Measurements from ENCODE around the gene LMCD1. TPM values are rescaled to one million over a fixed set of nuclear protein-coding genes. Genes with fewer than 3 reads are reported as not detected.

Gene LMCD1
- total RNA-seq, 5 donors from 2014 or later (not counting 1 experiment from before 2014, with no cell fraction given): 0.61 to 1.5 (median 0.63) TPM

DNA sequence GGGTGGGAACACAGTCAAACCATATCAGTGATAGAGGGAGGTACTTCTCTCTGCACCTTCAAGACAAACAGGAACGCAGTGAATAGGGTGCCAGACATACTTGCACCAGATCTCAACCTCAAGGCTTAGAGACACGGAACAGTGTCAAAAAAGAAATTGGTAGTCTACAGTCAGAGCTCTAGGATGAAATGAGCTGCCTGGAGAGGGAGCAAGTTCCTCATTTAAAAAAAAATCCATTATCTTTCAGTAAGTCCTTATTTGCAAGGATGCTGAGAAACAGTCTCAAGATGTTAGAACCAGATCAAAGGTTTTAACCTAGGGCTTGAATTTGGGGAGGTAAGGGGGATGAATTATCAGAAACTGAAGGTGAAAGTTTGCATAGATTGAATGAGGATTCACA lies 20.2 kb upstream of the LMCD1 start:
- WGBS (ENCODE audit: insufficient coverage): no CpG with 5 or more reads among the region's 2 CpGs
- DNase-seq (no peak), ATAC-seq (replicated peaks in 1 of 4) (no peak)
- Mint-ChIP-seq H3K27ac (no peak overlapping the region), H3K4me1 (no peaks in the 10 kb centered on the region), H3K36me3 (no peaks in the 10 kb centered on the region), H3K27me3 (no peaks in the 10 kb centered on the region), H3K9me3 (no peaks in the 10 kb centered on the region), H3K4me3 (no peak overlapping the region)
- POLR2A ChIA-PET: no interaction called here
- no peaks in the 10 kb centered on the region for H3K27me3 ChIP-seq (replicated peaks in 1 of 2; ENCODE audit: control insufficient read depth in 2 of 2, extremely low read depth in 1 of 2, insufficient read depth in 2 of 2, low read length in 1 of 2)
- CTCF ChIA-PET: no interaction called here
- no peaks in the 10 kb centered on the region for H3K4me1 ChIP-seq (ENCODE audit: control insufficient read depth in 1 of 2, extremely low read depth in 1 of 2, insufficient read depth in 2 of 2, low read length in 2 of 2)
- H3K9me3 ChIP-seq: no peaks in the 10 kb centered on the region
- H3K36me3 ChIP-seq (ENCODE audit: control insufficient read depth in 2 of 2, extremely low read depth in 1 of 2, insufficient read depth in 1 of 2, low read length in 1 of 2): no peaks in the 10 kb centered on the region
- no peak overlapping the region for H3K27ac ChIP-seq (ENCODE audit: low read length)
- H3K4me3 ChIP-seq (ENCODE audit: control insufficient read depth in 1 of 2, extremely low read depth in 1 of 2, low read length in 1 of 2): no peak overlapping the region

DNA sequence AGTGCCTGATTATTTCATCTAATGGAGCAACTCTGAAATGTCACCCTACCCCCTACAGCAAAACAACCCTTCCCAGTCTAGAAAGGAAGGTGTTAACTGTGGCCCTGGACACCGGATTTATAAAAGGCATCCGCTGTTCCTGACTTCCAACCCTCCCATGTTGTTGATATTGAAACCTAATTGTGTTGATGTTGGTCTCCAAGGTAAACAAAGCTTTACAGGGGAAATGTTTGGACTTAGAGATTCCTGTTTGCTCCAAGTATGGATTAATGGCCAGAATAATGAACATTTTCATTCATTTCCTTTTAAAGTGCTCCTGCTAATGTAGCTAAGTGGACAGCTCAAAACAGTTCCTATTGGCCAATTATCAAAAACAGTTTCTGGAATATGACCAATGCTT lies 19.4 kb upstream of the LMCD1 start:
- DNase-seq (no peak), ATAC-seq (replicated peaks in 1 of 4) (no peak)
- no peaks in the 10 kb centered on the region for H3K9me3 Mint-ChIP-seq
- WGBS (ENCODE audit: insufficient coverage): no CpG with 5 or more reads among the region's 2 CpGs
- H3K27me3 Mint-ChIP-seq: peaks cover 0 to 3% of the 10 kb centered on the region in 2 donors
- H3K4me1 ChIP-seq (ENCODE audit: control insufficient read depth in 1 of 2, extremely low read depth in 1 of 2, insufficient read depth in 2 of 2, low read length in 2 of 2): no peaks in the 10 kb centered on the region
- H3K4me1 Mint-ChIP-seq: no peaks in the 10 kb centered on the region
- no peaks in the 10 kb centered on the region for H3K27me3 ChIP-seq (replicated peaks in 1 of 2; ENCODE audit: control insufficient read depth in 2 of 2, extremely low read depth in 1 of 2, insufficient read depth in 2 of 2, low read length in 1 of 2)
- H3K27ac Mint-ChIP-seq: no peak overlapping the region
- H3K9me3 ChIP-seq: no peaks in the 10 kb centered on the region
- H3K27ac ChIP-seq (ENCODE audit: low read length): no peak overlapping the region
- H3K36me3 Mint-ChIP-seq: no peaks in the 10 kb centered on the region
- no peaks in the 10 kb centered on the region for H3K36me3 ChIP-seq (ENCODE audit: control insufficient read depth in 2 of 2, extremely low read depth in 1 of 2, insufficient read depth in 1 of 2, low read length in 1 of 2)
- H3K4me3 Mint-ChIP-seq: no peak overlapping the region
- ChIA-PET CTCF (no interaction called here), POLR2A (no interaction called here)
- H3K4me3 ChIP-seq (ENCODE audit: control insufficient read depth in 1 of 2, extremely low read depth in 1 of 2, low read length in 1 of 2): no peak overlapping the region

DNA sequence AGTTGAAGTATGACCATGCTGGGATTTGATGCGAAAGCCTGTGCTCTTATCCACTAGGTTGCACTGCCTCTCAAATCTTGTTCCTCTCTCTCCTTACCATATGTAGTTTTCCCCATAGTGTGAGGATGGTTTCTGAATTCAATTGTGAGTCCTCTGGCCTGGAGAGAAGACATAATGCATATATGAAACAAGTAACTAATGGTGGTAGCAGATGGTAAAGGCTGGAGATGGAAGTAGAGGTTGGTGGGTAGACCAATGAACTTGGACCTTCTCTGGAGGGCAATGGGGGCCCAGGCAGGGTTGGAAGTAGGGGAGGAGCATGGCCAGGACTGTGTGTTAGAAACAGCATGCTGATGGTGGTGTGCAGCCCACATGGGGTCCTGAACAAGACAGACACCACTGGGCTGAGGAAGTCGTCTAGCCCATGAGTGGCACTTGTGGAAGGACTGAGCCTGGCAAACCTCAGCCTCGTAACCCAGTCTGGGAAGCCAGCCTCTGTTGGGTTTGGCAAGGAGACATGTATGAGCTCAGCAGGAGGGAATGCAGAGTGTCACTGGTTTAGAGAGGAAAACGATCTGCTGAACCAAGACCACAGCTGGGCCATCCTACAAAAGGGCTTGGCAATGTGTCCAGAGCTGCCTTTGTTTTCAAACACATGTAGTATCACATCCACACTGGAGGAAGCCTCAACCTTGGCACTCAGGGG lies 18.5 kb upstream of the LMCD1 start:
- H3K36me3 ChIP-seq (ENCODE audit: control insufficient read depth in 2 of 2, extremely low read depth in 1 of 2, insufficient read depth in 1 of 2, low read length in 1 of 2): no peaks in the 10 kb centered on the region
- H3K9me3 ChIP-seq: no peaks in the 10 kb centered on the region
- ATAC-seq (replicated peaks in 1 of 4) (no peak), DNase-seq (no peak)
- 79% methylated on average over 2 of the region's 4 CpGs for WGBS (ENCODE audit: insufficient coverage)
- H3K27me3 Mint-ChIP-seq: peaks cover 0 to 3% of the 10 kb centered on the region in 2 donors
- no peak overlapping the region for H3K4me3 ChIP-seq (ENCODE audit: control insufficient read depth in 1 of 2, extremely low read depth in 1 of 2, low read length in 1 of 2)
- no peaks in the 10 kb centered on the region for H3K4me1 Mint-ChIP-seq
- ChIA-PET CTCF (no interaction called here), POLR2A (no interaction called here)
- H3K9me3 Mint-ChIP-seq: no peaks in the 10 kb centered on the region
- H3K36me3 Mint-ChIP-seq: no peaks in the 10 kb centered on the region
- no peak overlapping the region for H3K27ac Mint-ChIP-seq
- no peaks in the 10 kb centered on the region for H3K27me3 ChIP-seq (replicated peaks in 1 of 2; ENCODE audit: control insufficient read depth in 2 of 2, extremely low read depth in 1 of 2, insufficient read depth in 2 of 2, low read length in 1 of 2)
- no peaks in the 10 kb centered on the region for H3K4me1 ChIP-seq (ENCODE audit: control insufficient read depth in 1 of 2, extremely low read depth in 1 of 2, insufficient read depth in 2 of 2, low read length in 2 of 2)
- no peak overlapping the region for H3K27ac ChIP-seq (ENCODE audit: low read length)
- no peak overlapping the region for H3K4me3 Mint-ChIP-seq

DNA sequence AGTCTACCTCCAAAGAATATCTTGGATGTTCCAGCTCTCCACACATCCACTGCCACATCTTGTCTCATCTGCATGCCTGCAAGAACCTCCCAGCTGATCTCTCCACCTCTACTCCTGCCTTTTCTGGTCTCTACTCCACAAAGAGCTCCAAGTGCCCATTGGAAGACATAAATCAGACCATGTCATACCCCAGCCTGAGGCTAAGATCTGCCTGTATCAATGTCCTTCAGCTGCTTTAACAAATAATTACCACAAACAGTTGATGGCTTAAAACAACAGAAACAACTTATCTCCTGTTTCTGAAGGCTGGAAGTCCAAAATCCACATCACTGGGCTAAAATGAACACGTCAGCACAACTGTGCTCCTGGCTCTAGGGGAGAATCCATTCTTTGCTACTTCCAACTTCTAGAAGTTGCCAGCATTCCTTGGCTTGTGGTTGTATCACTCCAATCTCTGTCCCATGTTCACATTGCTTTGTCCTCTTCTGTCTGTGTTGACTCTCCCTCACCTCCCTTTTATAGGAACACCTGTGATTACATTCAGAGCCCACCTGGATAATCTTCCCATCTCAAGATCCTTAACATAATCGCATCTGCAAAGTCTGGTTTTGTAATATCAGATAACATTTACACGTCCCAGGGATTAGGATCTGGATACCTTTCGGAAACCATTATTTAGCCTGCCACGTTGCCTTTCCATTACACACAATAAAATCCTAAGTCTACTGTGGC lies 17.0 kb upstream of the LMCD1 start:
- ATAC-seq (replicated peaks in 1 of 4) (no peak), DNase-seq (no peak)
- CTCF ChIA-PET: no interaction called here
- Histone ChIP-seq H3K36me3 (ENCODE audit: control insufficient read depth in 2 of 2, extremely low read depth in 1 of 2, insufficient read depth in 1 of 2, low read length in 1 of 2) (no peaks in the 10 kb centered on the region), H3K27me3 (replicated peaks in 1 of 2; ENCODE audit: control insufficient read depth in 2 of 2, extremely low read depth in 1 of 2, insufficient read depth in 2 of 2, low read length in 1 of 2) (no peaks in the 10 kb centered on the region), H3K27ac (ENCODE audit: low read length) (no peak overlapping the region), H3K9me3 (no peaks in the 10 kb centered on the region), H3K4me3 (ENCODE audit: control insufficient read depth in 1 of 2, extremely low read depth in 1 of 2, low read length in 1 of 2) (no peak overlapping the region), H3K4me1 (ENCODE audit: control insufficient read depth in 1 of 2, extremely low read depth in 1 of 2, insufficient read depth in 2 of 2, low read length in 2 of 2) (no peaks in the 10 kb centered on the region)
- peaks cover 0 to 3% of the 10 kb centered on the region in 2 donors for H3K27me3 Mint-ChIP-seq
- no peaks in the 10 kb centered on the region for H3K9me3 Mint-ChIP-seq
- no peaks in the 10 kb centered on the region for H3K36me3 Mint-ChIP-seq
- WGBS (ENCODE audit: insufficient coverage): 90% methylated on average over 5 of the region's 5 CpGs
- POLR2A ChIA-PET: no interaction called here
- no peaks in the 10 kb centered on the region for H3K4me1 Mint-ChIP-seq
- H3K27ac Mint-ChIP-seq: no peak overlapping the region
- H3K4me3 Mint-ChIP-seq: no peak overlapping the region

DNA sequence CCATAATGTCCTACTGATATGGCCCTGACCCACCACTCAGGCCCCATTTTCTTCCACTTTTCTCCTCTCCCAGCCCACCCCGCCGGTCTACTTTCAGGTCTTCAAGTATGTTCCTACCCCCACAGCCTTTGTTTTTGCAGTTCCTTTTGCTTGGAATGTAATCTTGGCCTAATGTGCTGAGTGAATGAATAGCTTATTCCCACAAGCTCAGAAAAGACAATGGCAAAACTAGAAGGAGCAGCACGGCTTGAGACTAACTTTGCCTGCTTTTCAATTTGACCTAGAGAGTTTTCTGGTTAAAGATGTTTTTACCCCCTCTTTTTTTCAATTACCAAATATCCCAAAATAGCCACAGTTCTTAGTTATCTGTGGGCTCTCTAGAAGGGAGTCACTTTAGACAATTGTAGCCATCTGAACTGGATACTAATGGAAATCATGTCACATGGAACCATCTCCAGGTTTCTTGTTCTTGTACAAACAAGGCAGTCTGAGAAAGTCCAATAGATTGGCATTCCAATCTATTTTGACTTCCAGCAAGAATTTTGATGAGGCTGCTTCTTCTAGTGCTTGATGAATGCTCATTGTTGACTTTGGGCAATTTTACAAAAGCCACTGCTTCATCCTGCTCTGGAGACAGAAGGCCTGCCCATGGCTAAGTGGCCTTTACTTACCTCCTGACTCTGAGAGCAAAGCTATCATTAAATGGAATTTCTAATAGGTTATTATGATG lies 16.3 kb upstream of the LMCD1 start:
- Mint-ChIP-seq H3K4me1 (no peaks in the 10 kb centered on the region), H3K4me3 (no peak overlapping the region), H3K36me3 (no peaks in the 10 kb centered on the region), H3K27me3 (peaks cover 0 to 3% of the 10 kb centered on the region in 2 donors), H3K27ac (no peak overlapping the region), H3K9me3 (no peaks in the 10 kb centered on the region)
- DNase-seq (no peak), ATAC-seq (replicated peaks in 1 of 4) (no peak)
- no peaks in the 10 kb centered on the region for H3K27me3 ChIP-seq (replicated peaks in 1 of 2; ENCODE audit: control insufficient read depth in 2 of 2, extremely low read depth in 1 of 2, insufficient read depth in 2 of 2, low read length in 1 of 2)
- no peak overlapping the region for H3K4me3 ChIP-seq (ENCODE audit: control insufficient read depth in 1 of 2, extremely low read depth in 1 of 2, low read length in 1 of 2)
- no peaks in the 10 kb centered on the region for H3K36me3 ChIP-seq (ENCODE audit: control insufficient read depth in 2 of 2, extremely low read depth in 1 of 2, insufficient read depth in 1 of 2, low read length in 1 of 2)
- H3K9me3 ChIP-seq: no peaks in the 10 kb centered on the region
- no peaks in the 10 kb centered on the region for H3K4me1 ChIP-seq (ENCODE audit: control insufficient read depth in 1 of 2, extremely low read depth in 1 of 2, insufficient read depth in 2 of 2, low read length in 2 of 2)
- no peak overlapping the region for H3K27ac ChIP-seq (ENCODE audit: low read length)
- ChIA-PET POLR2A (no interaction called here), CTCF (no interaction called here)
- no CpG with 5 or more reads among the region's 3 CpGs for WGBS (ENCODE audit: insufficient coverage)

DNA sequence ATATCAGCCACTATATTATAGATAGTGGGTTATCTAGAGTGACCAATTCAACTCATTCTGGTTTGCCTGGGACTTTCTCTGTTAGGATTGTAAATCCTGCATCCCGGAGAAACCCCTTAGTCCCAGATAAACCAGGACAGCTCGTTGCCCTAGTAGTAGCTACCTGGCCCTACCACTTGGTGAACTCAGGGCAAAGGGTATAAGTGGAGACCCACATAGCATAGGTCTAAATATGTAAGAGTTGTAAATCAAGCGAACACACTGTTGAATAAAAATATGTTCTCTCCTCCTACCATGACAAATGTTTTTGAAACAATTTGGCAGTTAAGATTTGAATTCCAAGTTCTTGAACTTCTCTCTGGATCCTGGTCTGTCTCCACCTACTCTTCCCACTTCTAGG lies 15.7 kb upstream of the LMCD1 start:
- no peak overlapping the region for H3K4me3 ChIP-seq (ENCODE audit: control insufficient read depth in 1 of 2, extremely low read depth in 1 of 2, low read length in 1 of 2)
- Mint-ChIP-seq H3K9me3 (no peaks in the 10 kb centered on the region), H3K36me3 (no peaks in the 10 kb centered on the region), H3K27ac (no peak overlapping the region), H3K4me1 (no peaks in the 10 kb centered on the region), H3K4me3 (no peak overlapping the region), H3K27me3 (peaks cover 0 to 3% of the 10 kb centered on the region in 2 donors)
- no peaks in the 10 kb centered on the region for H3K27me3 ChIP-seq (replicated peaks in 1 of 2; ENCODE audit: control insufficient read depth in 2 of 2, extremely low read depth in 1 of 2, insufficient read depth in 2 of 2, low read length in 1 of 2)
- ChIA-PET CTCF (no interaction called here), POLR2A (no interaction called here)
- DNase-seq: no peak
- WGBS (ENCODE audit: insufficient coverage): no CpG with 5 or more reads among the region's 3 CpGs
- H3K4me1 ChIP-seq (ENCODE audit: control insufficient read depth in 1 of 2, extremely low read depth in 1 of 2, insufficient read depth in 2 of 2, low read length in 2 of 2): no peaks in the 10 kb centered on the region
- H3K27ac ChIP-seq (ENCODE audit: low read length): no peak overlapping the region
- no peaks in the 10 kb centered on the region for H3K36me3 ChIP-seq (ENCODE audit: control insufficient read depth in 2 of 2, extremely low read depth in 1 of 2, insufficient read depth in 1 of 2, low read length in 1 of 2)
- H3K9me3 ChIP-seq: no peaks in the 10 kb centered on the region
- ATAC-seq (replicated peaks in 1 of 4): no peak
